A549 (cell line): ENCODE measurements around the gene RABGEF1. TPM values are rescaled to one million over a fixed set of nuclear protein-coding genes. Genes with fewer than 3 reads are reported as not detected.
A peak's percentile ranks its signal among the peaks of the same experiment; 100 is the strongest.
"Not testable (repeated sequence)": the region's sequence is repeated elsewhere in the genome, so short reads cannot be mapped to it uniquely, and the experiment has no call there.

Experiments
- ATAC-seq, 2 experiments: fragments of 200-7000 bp in 1 of 2; fragments of >200 bp in 1 of 2; cut with Nextera tagmentation in 1 of 2; cut with Tn5 transposase in 1 of 2; 3 replicates each; pipeline versions ENCODE4 v1.8.0 to v1.9.1; 2018 to 2020; ENCODE audit warnings: mild to moderate bottlenecking in 1 of 2, moderate library complexity in 1 of 2
- CTCF ChIA-PET: fragments of 300-600 bp; sonication (Branson Sonifier 250); formaldehyde crosslinking; extraction: SDS; loops from one replicate; lab custom pipeline; 2021; ENCODE audit warnings: antibody characterized with exemption, inconsistent platforms; lab: Yijun Ruan, JAX
- POLR2A ChIA-PET: fragments of 350-600 bp; formaldehyde crosslinking; extraction: SDS; loops from one replicate; lab custom pipeline; 2021; ENCODE audit warnings: antibody characterized with exemption, inconsistent platforms; lab: Yijun Ruan, JAX
- DNase-seq, 2 experiments: peaks; one replicate each; pipeline versions ENCODE4 v3.0.0 to v3.0.0-alpha.2; 2011 to 2016; ENCODE audit warnings: low read depth in 1 of 2, low spot score in 1 of 2
- FAIRE-seq: peaks from 2 replicates; lab custom pipeline; 2011; peaks lifted over from hg19 to GRCh38; lab: Jason Lieb, UNC
- H3K27ac ChIP-seq, 2 experiments: fragments of >200 bp; sonication (Bioruptor Twin); formaldehyde crosslinking; 3 replicates each; pipeline ENCODE4 v1.5.1; 2016 to 2017
- H3K4me1 ChIP-seq: fragments of >200 bp; sonication (Bioruptor Twin); formaldehyde crosslinking; 3 replicates; pipeline ENCODE4 v1.6.1; 2016
- H3K4me2 ChIP-seq: fragments of >200 bp; sonication (Bioruptor Twin); formaldehyde crosslinking; 3 replicates; pipeline ENCODE4 v1.6.1; 2016
- H3K4me3 ChIP-seq: fragments of >200 bp; sonication (Bioruptor Twin); formaldehyde crosslinking; 3 replicates; pipeline ENCODE4 v1.5.1; 2016
- H3K9me3 ChIP-seq: fragments of >200 bp; sonication (Bioruptor Twin); formaldehyde crosslinking; 3 replicates; pipeline ENCODE4 v1.6.1; 2016
- EHF ChIP-seq: fragments of 250-450 bp; sonication (Bioruptor Pico); IDR thresholded peaks from 2 replicates; pipeline ENCODE4 v1.5.0; 2020; ENCODE audit warnings: mild to moderate bottlenecking
- ESRRA ChIP-seq: fragments of 150-350 bp; IDR thresholded peaks from 2 replicates; pipeline ENCODE4 v1.6.1; 2014; ENCODE audit warnings: mild to moderate bottlenecking, low read length, borderline replicate concordance
- FOSB ChIP-seq: fragments of 250-450 bp; sonication (Bioruptor Pico); IDR thresholded peaks from 2 replicates; pipeline ENCODE4 v1.5.0; 2020; ENCODE audit warnings: mild to moderate bottlenecking, moderate library complexity
- FOXS1 ChIP-seq: fragments of 250-450 bp; sonication (Bioruptor Pico); IDR thresholded peaks from 2 replicates; pipeline ENCODE4 v1.5.0; 2020; ENCODE audit warnings: mild to moderate bottlenecking, moderate library complexity
- JUNB ChIP-seq: fragments of >200 bp; sonication (Bioruptor Twin); formaldehyde crosslinking; IDR thresholded peaks from 2 replicates; pipeline ENCODE4 v1.6.1; 2016
- KDM5A ChIP-seq: fragments of 200-600 bp; sonication (generic); IDR thresholded peaks from 2 replicates; pipeline ENCODE4 v1.6.1; 2016; ENCODE audit warnings: antibody characterized with exemption, mild to moderate bottlenecking
- MAZ ChIP-seq: fragments of 150-350 bp; IDR thresholded peaks from 2 replicates; pipeline ENCODE4 v1.6.1; 2014; ENCODE audit warnings: antibody characterized with exemption, low read depth, low read length, borderline replicate concordance
- NR3C1 ChIP-seq: fragments of >200 bp; sonication (Bioruptor Twin); formaldehyde crosslinking; IDR thresholded peaks from 3 replicates; pipeline ENCODE4 v1.6.1; 2017
- PBX3 ChIP-seq: IDR thresholded peaks from 2 replicates; pipeline ENCODE4 v1.6.1; 2012
- RAD21 ChIP-seq, 2 experiments: fragments of >200 bp in 1 of 2; sonication (Bioruptor Twin) in 1 of 2; formaldehyde crosslinking in 1 of 2; IDR thresholded peaks in 1 of 2; conservative IDR thresholded peaks in 1 of 2; 2 replicates in 1 of 2; 3 replicates in 1 of 2; pipeline ENCODE4 v1.6.1; 2012 to 2018; ENCODE audit warnings: inconsistent platforms in 1 of 2
- RARB ChIP-seq: fragments of 250-450 bp; sonication (Bioruptor Pico); IDR thresholded peaks from 2 replicates; pipeline ENCODE4 v1.8.0; 2021; ENCODE audit warnings: mild to moderate bottlenecking, moderate library complexity
- SREBF2 ChIP-seq: fragments of 450-650 bp; IDR thresholded peaks from 2 replicates; pipeline ENCODE4 v1.6.1; 2014; ENCODE audit warnings: mild to moderate bottlenecking, moderate library complexity
- TP53 ChIP-seq: fragments of 250-450 bp; sonication (Bioruptor Pico); IDR thresholded peaks from 2 replicates; pipeline ENCODE4 v1.5.0; 2021; ENCODE audit warnings: mild to moderate bottlenecking, moderate library complexity
- WGBS: methylation state at CpG from one replicate; pipeline ENCODE4 v1.1.6; 2017; ENCODE audit errors: missing lambda C conversion rate; 5-methylcytosine and 5-hydroxymethylcytosine counted together
- polyA plus RNA-seq, 4 experiments: library from polyadenylated mRNA; depleted of rRNA in 3 of 4; stranded (reverse); fragments of >200 nt; fragmentation: RNase III in 1 of 4; extraction: RNeasy Plus Mini Kit Qiagen cat#74134 plus additional on column Dnase treatment in 1 of 4; gene quantifications; 2 replicates in 3 of 4; 3 replicates in 1 of 4; pipeline ENCODE4 v1.2.3, GENCODE V29; 2011 to 2017
- TF ChIP-seq, protein P1 (sequence below): fragments of >200 bp; sonication (Bioruptor Twin); formaldehyde crosslinking; IDR thresholded peaks from 2 replicates; pipeline ENCODE4 v1.6.1; 2016
- TF ChIP-seq, protein P2 (sequence below): fragments of 200-600 bp; sonication (generic); IDR thresholded peaks from 2 replicates; pipeline ENCODE4 v1.6.1; 2016; ENCODE audit warnings: antibody characterized with exemption, mild to moderate bottlenecking, moderate library complexity
- TF ChIP-seq, protein P3 (sequence below): fragments of 250-450 bp; sonication (Bioruptor Pico); IDR thresholded peaks from 2 replicates; pipeline ENCODE4 v1.5.0; 2021; ENCODE audit warnings: mild to moderate bottlenecking, moderate library complexity, borderline replicate concordance

RABGEF1 gene
- polyA plus RNA-seq, 2 of the 4 experiments (the other 2 are of a cell fraction), result 16.2 to 22.6 TPM

DNA sequence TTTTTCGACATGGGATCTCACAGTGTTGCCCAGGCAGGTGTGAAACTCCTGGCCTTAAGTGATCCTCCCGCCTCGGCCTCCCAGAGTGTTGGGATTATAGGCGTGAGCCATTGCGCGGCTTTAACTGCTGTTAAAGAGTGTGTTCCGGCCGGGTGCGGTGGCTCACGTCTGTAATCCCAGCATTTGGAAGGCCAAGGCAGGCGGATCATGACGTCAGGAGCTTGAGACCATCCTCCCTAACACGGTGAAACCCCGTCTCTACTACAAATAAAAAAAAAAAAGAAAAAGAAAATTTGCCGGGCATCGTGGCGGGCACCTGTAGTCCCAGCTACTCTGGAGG, 1.1 kb downstream of the RABGEF1 start:
- ChIA-PET CTCF (no interaction called here), POLR2A (interaction anchor here (1.5 kb wide), 1 partner anchor 86 kb away, joined by 5 read pairs; no protein-coding TSS in a partner anchor)

GRCh38 chr7:66742298-66742697, 1.8 kb downstream of the RABGEF1 start:
- H3K9me3 ChIP-seq, POLR2A ChIA-PET, H3K4me1 ChIP-seq, FAIRE-seq, ATAC-seq, H3K4me3 ChIP-seq: not testable (repeated sequence)
- CTCF ChIA-PET, result interaction anchor here (1.3 kb wide), 1 partner anchor 30 kb away, joined by 4 read pairs; no protein-coding TSS in a partner anchor
- Histone ChIP-seq H3K27ac (peak overlapping the region in 1 of 2 experiments; percentile 42; a peak in 2 of 6 replicates), H3K4me2 (peak overlapping the region; percentile 81)
- 34% methylated on average over 4 of the region's 4 CpGs for WGBS
- DNase-seq, result peak in 1 of 2 experiments; percentile 19

More for the DNA sequence above, 1.1 kb downstream of the RABGEF1 start:
- WGBS, result 20% methylated on average over 14 of the region's 17 CpGs
- H3K4me1 ChIP-seq, result peaks cover 9% of the 10 kb centered on the region; the same call in 2 of the 3 replicates
- peak overlapping the region; percentile 81 for H3K4me2 ChIP-seq
- peak overlapping the region; percentile 76 for H3K4me3 ChIP-seq
- ATAC-seq (no peak), DNase-seq (peak in 1 of 2 experiments; percentile 18), FAIRE-seq (no peak)
- H3K9me3 ChIP-seq, result no peaks in the 10 kb centered on the region; the same call in 2 of the 3 replicates
- H3K27ac ChIP-seq, result peak overlapping the region; percentile 82 to 92
- TF ChIP-seq FOSB (CRISPR knock-in tag) (no peak), NR3C1 (no peak)
- TF ChIP-seq, protein P1, sequence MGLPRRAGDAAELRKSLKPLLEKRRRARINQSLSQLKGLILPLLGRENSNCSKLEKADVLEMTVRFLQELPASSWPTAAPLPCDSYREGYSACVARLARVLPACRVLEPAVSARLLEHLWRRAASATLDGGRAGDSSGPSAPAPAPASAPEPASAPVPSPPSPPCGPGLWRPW, result no peak

GRCh38 chr7:66743920-66744319, 3.4 kb downstream of the RABGEF1 start:
- Histone ChIP-seq H3K27ac (no peak overlapping the region), H3K4me2 (no peak overlapping the region), H3K9me3 (no peaks in the 10 kb centered on the region), H3K4me1 (peaks cover 9% of the 10 kb centered on the region; the same call in 2 of the 3 replicates), H3K4me3 (no peak overlapping the region)
- DNase-seq (no peak), ATAC-seq (no peak), FAIRE-seq (no peak)
- ChIA-PET CTCF (interaction anchor here (1.0 to 1.3 kb wide), 2 partner anchors 28 to 186 kb away, joined by 3 to 4 read pairs; no protein-coding TSS in a partner anchor), POLR2A (no interaction called here)
- WGBS, result 94% methylated on average over 9 of the region's 9 CpGs
- TF ChIP-seq TP53 (CRISPR knock-in tag) (no peak), EHF (CRISPR knock-in tag) (no peak), ESRRA (no peak), FOXS1 (no peak), JUNB (no peak), PBX3 (no peak), KDM5A (no peak), SREBF2 (no peak), MAZ (no peak), RARB (CRISPR knock-in tag) (no peak), RAD21 (conservative IDR thresholded peaks at IDR 0.05 in 1 of 2, IDR thresholded peaks at IDR 0.05 in 1 of 2) (no peak)
- TF ChIP-seq, protein P2, sequence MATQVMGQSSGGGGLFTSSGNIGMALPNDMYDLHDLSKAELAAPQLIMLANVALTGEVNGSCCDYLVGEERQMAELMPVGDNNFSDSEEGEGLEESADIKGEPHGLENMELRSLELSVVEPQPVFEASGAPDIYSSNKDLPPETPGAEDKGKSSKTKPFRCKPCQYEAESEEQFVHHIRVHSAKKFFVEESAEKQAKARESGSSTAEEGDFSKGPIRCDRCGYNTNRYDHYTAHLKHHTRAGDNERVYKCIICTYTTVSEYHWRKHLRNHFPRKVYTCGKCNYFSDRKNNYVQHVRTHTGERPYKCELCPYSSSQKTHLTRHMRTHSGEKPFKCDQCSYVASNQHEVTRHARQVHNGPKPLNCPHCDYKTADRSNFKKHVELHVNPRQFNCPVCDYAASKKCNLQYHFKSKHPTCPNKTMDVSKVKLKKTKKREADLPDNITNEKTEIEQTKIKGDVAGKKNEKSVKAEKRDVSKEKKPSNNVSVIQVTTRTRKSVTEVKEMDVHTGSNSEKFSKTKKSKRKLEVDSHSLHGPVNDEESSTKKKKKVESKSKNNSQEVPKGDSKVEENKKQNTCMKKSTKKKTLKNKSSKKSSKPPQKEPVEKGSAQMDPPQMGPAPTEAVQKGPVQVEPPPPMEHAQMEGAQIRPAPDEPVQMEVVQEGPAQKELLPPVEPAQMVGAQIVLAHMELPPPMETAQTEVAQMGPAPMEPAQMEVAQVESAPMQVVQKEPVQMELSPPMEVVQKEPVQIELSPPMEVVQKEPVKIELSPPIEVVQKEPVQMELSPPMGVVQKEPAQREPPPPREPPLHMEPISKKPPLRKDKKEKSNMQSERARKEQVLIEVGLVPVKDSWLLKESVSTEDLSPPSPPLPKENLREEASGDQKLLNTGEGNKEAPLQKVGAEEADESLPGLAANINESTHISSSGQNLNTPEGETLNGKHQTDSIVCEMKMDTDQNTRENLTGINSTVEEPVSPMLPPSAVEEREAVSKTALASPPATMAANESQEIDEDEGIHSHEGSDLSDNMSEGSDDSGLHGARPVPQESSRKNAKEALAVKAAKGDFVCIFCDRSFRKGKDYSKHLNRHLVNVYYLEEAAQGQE, result no peak
- TF ChIP-seq, protein P3, sequence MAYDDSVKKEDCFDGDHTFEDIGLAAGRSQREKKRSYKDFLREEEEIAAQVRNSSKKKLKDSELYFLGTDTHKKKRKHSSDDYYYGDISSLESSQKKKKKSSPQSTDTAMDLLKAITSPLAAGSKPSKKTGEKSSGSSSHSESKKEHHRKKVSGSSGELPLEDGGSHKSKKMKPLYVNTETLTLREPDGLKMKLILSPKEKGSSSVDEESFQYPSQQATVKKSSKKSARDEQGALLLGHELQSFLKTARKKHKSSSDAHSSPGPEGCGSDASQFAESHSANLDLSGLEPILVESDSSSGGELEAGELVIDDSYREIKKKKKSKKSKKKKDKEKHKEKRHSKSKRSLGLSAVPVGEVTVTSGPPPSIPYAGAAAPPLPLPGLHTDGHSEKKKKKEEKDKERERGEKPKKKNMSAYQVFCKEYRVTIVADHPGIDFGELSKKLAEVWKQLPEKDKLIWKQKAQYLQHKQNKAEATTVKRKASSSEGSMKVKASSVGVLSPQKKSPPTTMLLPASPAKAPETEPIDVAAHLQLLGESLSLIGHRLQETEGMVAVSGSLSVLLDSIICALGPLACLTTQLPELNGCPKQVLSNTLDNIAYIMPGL (CRISPR knock-in tag), result no peak
